ENCODE data around the gene TRIM32. TPM values are rescaled to one million over a fixed set of nuclear protein-coding genes. Genes with fewer than 3 reads are reported as not detected.
A peak's percentile ranks its signal among the peaks of the same experiment; 100 is the strongest.

TRIM32 gene
- total RNA-seq, 1 experiment from 2014 or later = 23.2 TPM

DNA sequence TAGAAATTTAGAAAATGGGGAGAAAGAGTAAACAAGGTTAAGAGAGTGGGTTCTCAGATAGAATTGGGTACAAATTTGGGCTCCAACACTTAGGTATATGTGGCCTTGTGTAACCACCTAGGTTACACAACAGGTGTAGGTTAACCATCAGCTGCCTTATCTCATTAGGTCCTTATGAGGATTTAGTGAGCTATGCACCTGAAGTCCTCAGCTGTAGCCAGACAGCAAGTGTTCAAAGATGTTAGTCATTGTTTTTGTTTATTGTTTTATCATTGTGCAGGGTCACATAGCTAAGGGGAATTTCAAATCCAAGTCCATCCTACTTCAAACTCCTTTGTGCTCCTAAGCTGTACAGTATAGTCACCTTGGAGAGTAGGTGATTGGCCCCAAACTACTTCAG lies 970 bp upstream of the TRIM32 start:
- no peak for DNase-seq (ENCODE audit: low read depth, low spot score)
- ChIA-PET CTCF (no interaction called here), POLR2A (no interaction called here), RAD21 (ENCODE audit: low non-redundant PET in 1 of 2, low total read pairs in 2 of 2, uncharacterized antibody in 2 of 2, unreplicated experiment in 2 of 2) (no interaction called here)
- intact Hi-C loops (cut with micrococcal nuclease) = no loop called here
- Histone ChIP-seq H3K9ac (ENCODE audit: low read length) (peak overlapping the region; percentile 77; the same call in 1 of the 2 replicates), H4K20me1 (ENCODE audit: insufficient read depth) (0 out of 2 replicates have a peak, but pooled peaks cover 1% of the 10 kb centered on the region), H3K4me2 (ENCODE audit: low read length) (peak overlapping the region; percentile 97), H3K79me2 (ENCODE audit: insufficient read depth, low read length) (peaks cover 37% of the 10 kb centered on the region), H2AFZ (ENCODE audit: low read depth, low read length, poor library complexity, severe bottlenecking) (no peak overlapping the region), H3K9me3 (ENCODE audit: control insufficient read depth in 1 of 2, insufficient read depth in 1 of 2, low read depth in 1 of 2, low read length in 2 of 2) (no peaks in the 10 kb centered on the region), H3K27ac (ENCODE audit: low read depth, low read length) (no peak overlapping the region), H3K9me2 (ENCODE audit: insufficient read depth) (no peaks in the 10 kb centered on the region), H3K36me3 (ENCODE audit: control insufficient read depth in 1 of 2, insufficient read depth in 2 of 2, low read length in 2 of 2) (no peaks in the 10 kb centered on the region), H3K27me3 (ENCODE audit: insufficient read depth, low read length) (no peaks in the 10 kb centered on the region), H3K4me1 (ENCODE audit: control insufficient read depth in 1 of 2, insufficient read depth in 2 of 2, low read length in 2 of 2) (peaks cover 0 to 20% of the 10 kb centered on the region in 2 experiments; a peak in 2 of 4 replicates), H3K4me3 (replicated peaks in 1 of 2; ENCODE audit: low read depth in 1 of 2, low read length in 2 of 2) (peak overlapping the region; percentile 76 to 77)
- no peak; the same call in 1 of the 2 replicates for ATAC-seq
- TF ChIP-seq FOSL1 (IDR thresholded peaks at IDR 0.05; ENCODE audit: low read depth) = no peak
- TF ChIP-seq RAD21 (IDR thresholded peaks at IDR 0.05; ENCODE audit: low read depth) = no peak
- no peak for TF ChIP-seq ZFX (IDR thresholded peaks at IDR 0.05)
- TF ChIP-seq ELF1 (IDR thresholded peaks at IDR 0.05; ENCODE audit: borderline replicate concordance, low read depth) = no peak
- TF ChIP-seq TCF7L2 (IDR thresholded peaks at IDR 0.05; ENCODE audit: borderline replicate concordance, extremely low read depth, insufficient read depth, insufficient read length) = no peak
- TF ChIP-seq CBX3 (IDR thresholded peaks at IDR 0.05; ENCODE audit: low read depth) = no peak
- no peak for TF ChIP-seq ZBTB33 (IDR thresholded peaks at IDR 0.05; ENCODE audit: extremely low read depth, insufficient replicate concordance, low read length)
- TF ChIP-seq ZNF274 (IDR thresholded peaks at IDR 0.05; ENCODE audit: low read depth, low read length) = no peak
- TF ChIP-seq POLR2A (IDR thresholded peaks at IDR 0.05; ENCODE audit: borderline replicate concordance, extremely low read depth, insufficient read depth, insufficient read length) = no peak
- no peak for TF ChIP-seq EGR1 (IDR thresholded peaks at IDR 0.05; ENCODE audit: low read depth)
- TF ChIP-seq SRF (IDR thresholded peaks at IDR 0.05; ENCODE audit: low read depth) = no peak
- no peak for TF ChIP-seq EZH2 (IDR thresholded peaks at IDR 0.05)
- TF ChIP-seq MAX (IDR thresholded peaks at IDR 0.05) = no peak
- TF ChIP-seq POLR2AphosphoS5 (IDR thresholded peaks at IDR 0.05; ENCODE audit: low read depth, low read length) = no peak
- TF ChIP-seq JUND (IDR thresholded peaks at IDR 0.05) = no peak
- TF ChIP-seq CTCF (IDR thresholded peaks at IDR 0.05 in 2 of 3, conservative IDR thresholded peaks at IDR 0.05 in 1 of 3; ENCODE audit: borderline replicate concordance in 1 of 3, insufficient read depth in 1 of 3, low read depth in 2 of 3, low read length in 2 of 3) = no peak
- TF ChIP-seq SP1 (IDR thresholded peaks at IDR 0.05; ENCODE audit: low read depth) = no peak
- no peak for TF ChIP-seq REST (IDR thresholded peaks at IDR 0.05; ENCODE audit: low read depth)
- no peak for TF ChIP-seq SIN3A (IDR thresholded peaks at IDR 0.05; ENCODE audit: low read depth)
- no peak for TF ChIP-seq ATF3 (IDR thresholded peaks at IDR 0.05)
- BruUV-seq (replicated peaks) = no TSS peak
